Heart right ventricle (tissue), 16 donors: ENCODE results near the gene PATJ. TPM values are rescaled to one million over a fixed set of nuclear protein-coding genes. Genes with fewer than 3 reads are reported as not detected.
"Not testable (repeated sequence)": the region's sequence is repeated elsewhere in the genome, so short reads cannot be mapped to it uniquely, and the experiment has no call there.

ENCODE experiments used
- ATAC-seq, 8 donors: fragments of 200-7000 bp; cut with Tn5 transposase; one replicate each; pipeline ENCODE4 v1.9.1; 2020; ENCODE audit warnings: mild to moderate bottlenecking in 8 of 8, moderate library complexity in 8 of 8, moderate number of reproducible peaks in 1 of 8
- DNase-seq, 2 donors: peaks; one replicate each; pipeline ENCODE4 v3.0.0-alpha.2; 2020
- H3K27ac ChIP-seq, 10 donors: fragments of 200-600 bp; sonication (generic) in 2 of 10; one replicate each; pipeline versions ENCODE4 v1.5.0 to v1.8.0; 2020 to 2022; ENCODE audit warnings: mild to moderate bottlenecking in 3 of 10
- H3K27me3 ChIP-seq, 7 donors: fragments of 200-600 bp; one replicate each; pipeline ENCODE4 v1.8.0; 2021 to 2022; ENCODE audit warnings: mild to moderate bottlenecking in 2 of 7
- H3K36me3 ChIP-seq, 9 donors: fragments of 200-600 bp; sonication (generic) in 1 of 9; one replicate each; pipeline versions ENCODE4 v1.5.0 to v1.8.0; 2020 to 2022; ENCODE audit warnings: mild to moderate bottlenecking in 2 of 9
- H3K4me1 ChIP-seq, 9 donors: fragments of 200-600 bp; sonication (generic) in 1 of 9; one replicate each; pipeline versions ENCODE4 v1.5.0 to v1.8.0; 2020 to 2022; ENCODE audit warnings: mild to moderate bottlenecking in 4 of 9
- H3K4me3 ChIP-seq, 10 donors: fragments of 200-600 bp; sonication (generic) in 2 of 10; one replicate each; pipeline versions ENCODE4 v1.5.0 to v1.8.0; 2020 to 2022; ENCODE audit warnings: mild to moderate bottlenecking in 7 of 10, moderate library complexity in 2 of 10
- H3K9me3 ChIP-seq, 11 donors: fragments of 200-600 bp in 10 of 11; sonication (generic) in 2 of 11; one replicate each; pipeline versions ENCODE4 v1.5.0 to v1.8.0; 2013 to 2022; ENCODE audit warnings: mild to moderate bottlenecking in 2 of 11, control low read depth in 1 of 11, moderate library complexity in 1 of 11
- WGBS, 2 donors: extraction: QIAGEN DNeasy Blood & Tissue Kit; methylation state at CpG; one replicate each; pipeline ENCODE4 v1.1.7; 2013; ENCODE audit warnings: inconsistent platforms in 1 of 2; 5-methylcytosine and 5-hydroxymethylcytosine counted together
- intact Hi-C, 10 donors: fragments of 100-400 bp; cut with DNase I; formaldehyde crosslinking; loops; one replicate each; pipeline versions ENCODE4 v1.11.1 to v1.14.2; 2022
- polyA plus RNA-seq, 2 donors: library from polyadenylated mRNA; stranded (reverse); fragments of 200-250 nt; gene quantifications; one replicate each; pipeline ENCODE4 v1.2.3, GENCODE V29; 2013
- total RNA-seq, 10 donors: library from RNA; stranded (reverse); fragmentation: NEBNext Ultra II Directional in 3 of 10; extraction: Animal tissue kit (Norgen Biotek cat#: 25700) in 3 of 10; gene quantifications; one replicate each; pipeline versions ENCODE4 v1.2.1 to v1.2.4, GENCODE V29; 2021 to 2023
- TF ChIP-seq, protein P1 (sequence below), 9 donors: fragments of 200-600 bp; sonication (generic) in 2 of 9; IDR thresholded peaks; one replicate each; pipeline versions ENCODE4 v1.5.0 to v1.8.0; 2021 to 2022; ENCODE audit warnings: antibody characterized with exemption in 9 of 9, mild to moderate bottlenecking in 5 of 9, moderate library complexity in 1 of 9
- donor health status: Arrhythmogenic right ventricular cardiomyopathy.
- donor health status: ischemic (EF 13 %, LVEDD 7.1; RV severe dilation, severe dysfunction).
- donor health status: healthy with polysubstance abuse.
- donor health status: DM: no; HTN: yes; CAD: no.
- donor health status: DM: no; HTN: no; CAD: no.
- donor health status: ischemic (EF 25% LVEDD 6.9; RV normal size, moderate dysfunction).
- donor health status: ischemic (EF 25% LVEDD 5.7; RV mildly dilated, moderate dysfunction).
- donor health status: healthy.
- donor health status: DM: yes; HTN: yes; CAD: no.
- donor health status: Ischemic cardiomyopathy.
- donor health status: ischemic (EF 35%, LVEDD 5.7; RV mildly dilated, moderate dysfunction).
- donor health status: nonischemic (EF 11% LVEDD 7.7; RV severe dilation, severe dysfunction).
- donor health status: DM: yes; HTN: yes; CAD: no.
- donor health status: PGD.
- donor health status: ischemic (EF 29% LVEDD 5.4; RV normal size, mild dysfunction).
- donor health status: nonischemic (EF 23%, LVEDD 6.1; RV moderate dilation, normal function).

Gene PATJ
- total and polyA plus RNA-seq, 12 donors, result 3.7 to 213 (median 119) TPM

DNA sequence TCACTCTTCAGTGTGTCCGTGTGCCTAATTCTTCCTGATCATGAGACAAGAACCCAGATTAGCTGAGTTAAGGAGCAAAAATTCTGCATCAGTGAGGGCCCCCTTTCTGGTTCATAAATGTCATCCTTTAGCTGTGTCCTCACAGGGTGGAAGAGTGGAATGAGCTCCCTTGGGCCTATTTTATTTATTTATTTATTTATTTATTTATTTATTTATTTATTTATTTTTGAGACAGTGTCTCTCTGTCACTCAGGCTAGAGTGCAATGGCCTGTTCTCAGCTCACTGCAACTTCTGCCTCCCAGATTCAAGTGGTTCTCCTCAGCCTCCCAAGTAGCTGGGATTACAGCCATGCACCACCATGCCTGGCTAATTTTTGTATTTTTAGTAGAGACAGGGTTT, 131.7 kb downstream of the PATJ start:
- intact Hi-C loops, result loop anchor here in 2 of 10 donors (10.0 kb wide), 2 partner anchors 181 to 191 kb away; no protein-coding TSS in a partner anchor
- Histone ChIP-seq H3K9me3 (peaks cover 0 to 17% (median 0%) of the 10 kb centered on the region in 11 donors), H3K4me1 (peaks cover 0 to 9% (median 0%) of the 10 kb centered on the region in 9 donors), H3K4me3 (no peak overlapping the region), H3K27me3 (no peaks in the 10 kb centered on the region), H3K27ac (no peak overlapping the region), H3K36me3 (peaks cover 0 to 8% (median 0%) of the 10 kb centered on the region in 9 donors)
- TF ChIP-seq, protein P1, sequence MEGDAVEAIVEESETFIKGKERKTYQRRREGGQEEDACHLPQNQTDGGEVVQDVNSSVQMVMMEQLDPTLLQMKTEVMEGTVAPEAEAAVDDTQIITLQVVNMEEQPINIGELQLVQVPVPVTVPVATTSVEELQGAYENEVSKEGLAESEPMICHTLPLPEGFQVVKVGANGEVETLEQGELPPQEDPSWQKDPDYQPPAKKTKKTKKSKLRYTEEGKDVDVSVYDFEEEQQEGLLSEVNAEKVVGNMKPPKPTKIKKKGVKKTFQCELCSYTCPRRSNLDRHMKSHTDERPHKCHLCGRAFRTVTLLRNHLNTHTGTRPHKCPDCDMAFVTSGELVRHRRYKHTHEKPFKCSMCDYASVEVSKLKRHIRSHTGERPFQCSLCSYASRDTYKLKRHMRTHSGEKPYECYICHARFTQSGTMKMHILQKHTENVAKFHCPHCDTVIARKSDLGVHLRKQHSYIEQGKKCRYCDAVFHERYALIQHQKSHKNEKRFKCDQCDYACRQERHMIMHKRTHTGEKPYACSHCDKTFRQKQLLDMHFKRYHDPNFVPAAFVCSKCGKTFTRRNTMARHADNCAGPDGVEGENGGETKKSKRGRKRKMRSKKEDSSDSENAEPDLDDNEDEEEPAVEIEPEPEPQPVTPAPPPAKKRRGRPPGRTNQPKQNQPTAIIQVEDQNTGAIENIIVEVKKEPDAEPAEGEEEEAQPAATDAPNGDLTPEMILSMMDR (IDR thresholded peaks at IDR 0.05), result no peak
- 95 to 100% methylated on average over 1 of the region's 1 CpG for WGBS, 2 donors
- DNase-seq (no peak), ATAC-seq (no peak)

DNA sequence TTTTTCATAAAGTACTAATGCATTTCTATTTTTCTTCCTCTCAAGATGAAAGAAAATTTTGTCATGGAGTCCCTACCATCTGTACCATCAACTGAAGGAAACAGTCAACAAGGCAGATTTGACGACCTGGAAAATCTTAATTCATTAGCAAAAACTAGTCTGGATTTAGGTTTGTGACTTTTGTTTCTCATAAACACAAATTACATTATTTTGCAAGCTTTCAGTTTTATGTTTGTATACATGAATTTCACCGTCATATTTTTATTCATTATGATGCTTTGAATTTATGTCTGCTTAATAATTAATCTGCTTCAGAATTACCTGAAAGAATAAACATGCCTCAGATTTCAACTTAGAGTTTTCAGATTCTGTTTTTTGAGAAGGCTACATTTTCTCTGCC, 132.9 kb downstream of the PATJ start:
- ATAC-seq, result no peak
- 95 to 99% methylated on average over 2 of the region's 2 CpGs for WGBS, 2 donors
- Histone ChIP-seq H3K4me3 (no peak overlapping the region), H3K36me3 (peaks cover 0 to 8% (median 0%) of the 10 kb centered on the region in 9 donors), H3K4me1 (peaks cover 0 to 10% (median 0%) of the 10 kb centered on the region in 9 donors), H3K9me3 (peaks cover 0 to 14% (median 0%) of the 10 kb centered on the region in 11 donors), H3K27me3 (no peaks in the 10 kb centered on the region), H3K27ac (no peak overlapping the region)
- no peak for DNase-seq
- TF ChIP-seq, protein P1 (IDR thresholded peaks at IDR 0.05), result no peak
- intact Hi-C loops, result loop anchor here in 2 of 10 donors (10.0 kb wide), 2 partner anchors 180 to 190 kb away; no protein-coding TSS in a partner anchor

DNA sequence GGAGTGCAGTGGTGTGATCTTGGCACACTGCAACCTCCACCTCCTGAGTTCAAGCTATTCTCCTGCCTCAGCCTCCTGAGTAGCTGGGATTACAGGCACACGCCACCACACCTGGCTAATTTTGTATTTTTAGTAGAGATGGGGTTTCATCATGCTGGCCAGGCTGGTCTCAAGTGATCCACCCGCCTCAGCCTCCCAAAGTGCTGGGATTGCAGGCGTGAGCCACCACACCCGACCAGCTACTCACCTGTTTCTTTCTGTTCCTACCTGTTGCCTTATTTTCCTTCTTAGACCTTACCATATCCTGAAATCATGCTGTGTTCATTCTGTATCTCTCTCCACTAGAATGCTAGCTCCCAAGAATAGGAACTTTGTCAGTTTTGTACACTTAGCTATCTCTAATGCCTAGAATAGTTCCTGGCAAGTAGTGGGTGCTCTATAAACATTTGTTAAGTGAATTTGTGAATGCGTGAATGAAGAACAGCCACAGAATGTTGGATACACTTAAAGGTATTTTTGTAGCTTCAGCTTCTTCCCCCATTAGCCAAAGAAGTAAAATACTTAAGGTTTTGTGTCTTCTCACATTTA, 137.7 kb downstream of the PATJ start:
- peak overlapping the region in 9 of 10 donors; percentile 9 to 76 (median 71) for H3K27ac ChIP-seq
- 59 to 63% methylated on average over 5 of the region's 5 CpGs for WGBS, 2 donors
- not testable (repeated sequence) for H3K36me3 ChIP-seq, H3K4me3 ChIP-seq, DNase-seq, H3K9me3 ChIP-seq, H3K4me1 ChIP-seq, H3K27me3 ChIP-seq
- peak in 7 of 8 donors; percentile 20 to 93 (median 83) for ATAC-seq
- intact Hi-C loops, result loop anchor here in 3 of 10 donors (10.0 kb wide), 3 partner anchors 75 to 185 kb away; no protein-coding TSS in a partner anchor

GRCh38 chr1:61887076-61887867, 145.0 kb downstream of the PATJ start:
- intact Hi-C loops, result loop anchor here in 2 of 10 donors (1.0 to 10.0 kb wide), 2 partner anchors 15 to 68 kb away; no protein-coding TSS in a partner anchor
- WGBS, 2 donors, result 58 to 59% methylated on average over 3 of the region's 3 CpGs
- H3K36me3 ChIP-seq, result no peaks in the 10 kb centered on the region
- no peak overlapping the region for H3K4me3 ChIP-seq
- DNase-seq (no peak), ATAC-seq (peak; percentile 37 to 86 (median 67))
- no peaks in the 10 kb centered on the region for H3K27me3 ChIP-seq
- TF ChIP-seq, protein P1 (IDR thresholded peaks at IDR 0.05), result no peak
- no peaks in the 10 kb centered on the region for H3K9me3 ChIP-seq
- peak overlapping the region in 8 of 10 donors; percentile 2 to 65 (median 50) for H3K27ac ChIP-seq
- peaks cover 0 to 21% (median 12%) of the 10 kb centered on the region in 9 donors for H3K4me1 ChIP-seq
